HepG2 (cell line): ENCODE measurements around the gene PDE4D. TPM values are rescaled to one million over a fixed set of nuclear protein-coding genes. Genes with fewer than 3 reads are reported as not detected.

ENCODE experiments used
- CC2D1A ChIP-seq: sonication (generic); formaldehyde crosslinking; IDR thresholded peaks from 2 replicates; pipeline ENCODE4 v1.8.1; 2023; ENCODE audit warnings: mild to moderate bottlenecking, missing genetic modification reagents
- ZNF318 ChIP-seq: sonication (generic); formaldehyde crosslinking; IDR thresholded peaks from 2 replicates; pipeline ENCODE4 v1.4.0; 2020; ENCODE audit warnings: mild to moderate bottlenecking, missing genetic modification reagents
- ZNF512 ChIP-seq: sonication (generic); formaldehyde crosslinking; IDR thresholded peaks from 2 replicates; pipeline ENCODE4 v1.4.0; 2020; ENCODE audit warnings: mild to moderate bottlenecking, missing genetic modification reagents
- ZNF780A ChIP-seq: sonication (generic); formaldehyde crosslinking; IDR thresholded peaks from 2 replicates; pipeline ENCODE4 v1.8.0; 2022; ENCODE audit warnings: mild to moderate bottlenecking, missing genetic modification reagents, moderate library complexity
- polyA plus RNA-seq, 8 experiments: library from polyadenylated mRNA; depleted of rRNA in 3 of 8; stranded (reverse) in 7 of 8; unstranded in 1 of 8; fragments of >200 nt; fragmentation: Illumina TruSeq in 4 of 8; extraction: Trizol in 4 of 8; gene quantifications; 2 replicates each; pipeline versions ENCODE4 v1.2.1 to v1.2.3, GENCODE V29; 2011 to 2016; ENCODE audit warnings: low read depth in 4 of 8, missing spikeins in 1 of 8, mixed read lengths in 1 of 8; ENCODE audit not compliant: insufficient read depth in 1 of 8
- total RNA-seq, 5 experiments: library from RNA; depleted of rRNA; stranded (reverse); fragments of >200 nt; fragmentation: Illumina TruSeq; extraction: Trizol; gene quantifications; 2 replicates each; pipeline ENCODE4 v1.2.3, GENCODE V29; 2016; ENCODE audit warnings: low read depth in 1 of 5

Gene PDE4D
- total and polyA plus RNA-seq, 2 of the 13 experiments (the other 11 are each of a cell fraction or from before 2014, with no cell fraction given): 7.0 to 12.2 TPM

DNA sequence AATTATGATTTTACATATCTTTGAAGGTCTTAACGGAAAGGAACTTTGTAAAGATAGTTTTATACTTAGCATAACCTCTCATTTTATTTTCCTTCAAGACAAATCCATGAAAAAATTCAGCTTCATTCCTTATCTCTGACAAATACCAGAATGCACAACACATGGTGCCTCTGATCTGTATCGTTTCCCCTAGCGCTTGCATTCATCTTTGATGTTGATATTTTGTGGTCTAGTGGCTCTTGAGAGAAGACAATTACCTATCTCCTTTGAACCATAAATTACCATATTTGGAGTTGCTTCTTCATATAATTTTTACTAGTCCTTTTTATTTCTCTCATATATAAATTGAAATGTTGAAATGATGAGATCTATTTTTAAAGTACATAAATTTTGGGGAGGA, 551.3 kb downstream of the PDE4D start (continued):
- TF ChIP-seq ZNF318 (CRISPR knock-in tag) (no peak), CC2D1A (no peak), ZNF512 (CRISPR knock-in tag) (no peak), ZNF780A (CRISPR knock-in tag) (no peak)
